ENCODE results near the gene CMSS1. TPM values are rescaled to one million over a fixed set of nuclear protein-coding genes. Genes with fewer than 3 reads are reported as not detected.

Gene CMSS1
- polyA plus RNA-seq, 1 donor from 2014 or later, result 22.7 TPM

- H3K27ac Mint-ChIP-seq, result no peak overlapping the region
- H3K4me1 Mint-ChIP-seq, result no peaks in the 10 kb centered on the region
- peaks cover 25% of the 10 kb centered on the region for H3K36me3 Mint-ChIP-seq
- no peaks in the 10 kb centered on the region for H3K27me3 Mint-ChIP-seq
- H3K9me3 Mint-ChIP-seq, result peaks cover 6 to 10% (median 7%) of the 10 kb centered on the region in 3 donors
- no peak overlapping the region for H3K4me3 Mint-ChIP-seq
Observed at GRCh38 chr3:100157685-100158084, 340.0 kb downstream of the CMSS1 start.

GRCh38 chr3:100158918-100159330, 341.3 kb downstream of the CMSS1 start:
- Mint-ChIP-seq H3K36me3 (peaks cover 24% of the 10 kb centered on the region), H3K27ac (no peak overlapping the region), H3K9me3 (peaks cover 6 to 10% (median 7%) of the 10 kb centered on the region in 3 donors), H3K4me3 (no peak overlapping the region), H3K4me1 (no peaks in the 10 kb centered on the region), H3K27me3 (no peaks in the 10 kb centered on the region)

- peak overlapping the region in 1 of 3 donors; percentile 14 for H3K27ac Mint-ChIP-seq
- H3K27me3 Mint-ChIP-seq, result no peaks in the 10 kb centered on the region
- no peak overlapping the region for H3K4me3 Mint-ChIP-seq
- peaks cover 6 to 10% (median 7%) of the 10 kb centered on the region in 3 donors for H3K9me3 Mint-ChIP-seq
- peaks cover 24% of the 10 kb centered on the region for H3K36me3 Mint-ChIP-seq
- no peaks in the 10 kb centered on the region for H3K4me1 Mint-ChIP-seq
Observed at GRCh38 chr3:100159331-100160153, 341.9 kb downstream of the CMSS1 start.

- Mint-ChIP-seq H3K4me1 (no peaks in the 10 kb centered on the region), H3K9me3 (peaks cover 2 to 3% (median 3%) of the 10 kb centered on the region in 3 donors), H3K27me3 (no peaks in the 10 kb centered on the region), H3K27ac (no peak overlapping the region), H3K4me3 (no peak overlapping the region), H3K36me3 (peaks cover 17% of the 10 kb centered on the region)
Observed at GRCh38 chr3:100160521-100160920, 342.9 kb downstream of the CMSS1 start.

GRCh38 chr3:100163787-100164186, 346.1 kb downstream of the CMSS1 start:
- Mint-ChIP-seq H3K27ac (no peak overlapping the region), H3K4me3 (no peak overlapping the region), H3K9me3 (no peaks in the 10 kb centered on the region), H3K36me3 (peaks cover 7% of the 10 kb centered on the region), H3K4me1 (no peaks in the 10 kb centered on the region), H3K27me3 (no peaks in the 10 kb centered on the region)

GRCh38 chr3:100164743-100165142, 347.1 kb downstream of the CMSS1 start:
- Mint-ChIP-seq H3K4me1 (no peaks in the 10 kb centered on the region), H3K36me3 (peaks cover 8% of the 10 kb centered on the region), H3K27me3 (no peaks in the 10 kb centered on the region), H3K9me3 (no peaks in the 10 kb centered on the region), H3K27ac (no peak overlapping the region), H3K4me3 (no peak overlapping the region)

- no peaks in the 10 kb centered on the region for H3K27me3 Mint-ChIP-seq
- no peak overlapping the region for H3K27ac Mint-ChIP-seq
- H3K9me3 Mint-ChIP-seq, result no peaks in the 10 kb centered on the region
- H3K4me1 Mint-ChIP-seq, result no peaks in the 10 kb centered on the region
- H3K36me3 Mint-ChIP-seq, result peaks cover 7% of the 10 kb centered on the region
- H3K4me3 Mint-ChIP-seq, result no peak overlapping the region
Observed at GRCh38 chr3:100165926-100166550, 348.4 kb downstream of the CMSS1 start.

GRCh38 chr3:100169201-100169920, 351.7 kb downstream of the CMSS1 start:
- no peaks in the 10 kb centered on the region for H3K4me1 Mint-ChIP-seq
- no peaks in the 10 kb centered on the region for H3K9me3 Mint-ChIP-seq
- H3K4me3 Mint-ChIP-seq, result no peak overlapping the region
- no peak overlapping the region for H3K27ac Mint-ChIP-seq
- H3K27me3 Mint-ChIP-seq, result no peaks in the 10 kb centered on the region
- peaks cover 14% of the 10 kb centered on the region for H3K36me3 Mint-ChIP-seq

- Mint-ChIP-seq H3K9me3 (no peaks in the 10 kb centered on the region), H3K4me1 (no peaks in the 10 kb centered on the region), H3K27me3 (no peaks in the 10 kb centered on the region), H3K4me3 (no peak overlapping the region), H3K27ac (no peak overlapping the region), H3K36me3 (peaks cover 19% of the 10 kb centered on the region)
Observed at GRCh38 chr3:100170486-100170885, 352.8 kb downstream of the CMSS1 start.

- Mint-ChIP-seq H3K4me1 (no peaks in the 10 kb centered on the region), H3K9me3 (peaks cover 0 to 3% (median 1%) of the 10 kb centered on the region in 3 donors), H3K27me3 (no peaks in the 10 kb centered on the region), H3K36me3 (peaks cover 19% of the 10 kb centered on the region), H3K4me3 (no peak overlapping the region), H3K27ac (no peak overlapping the region)
Observed at GRCh38 chr3:100171211-100171914, 353.7 kb downstream of the CMSS1 start.

GRCh38 chr3:100173961-100174360, 356.3 kb downstream of the CMSS1 start:
- H3K27me3 Mint-ChIP-seq, result no peaks in the 10 kb centered on the region
- peaks cover 27% of the 10 kb centered on the region for H3K36me3 Mint-ChIP-seq
- peaks cover 7 to 14% (median 11%) of the 10 kb centered on the region in 3 donors for H3K9me3 Mint-ChIP-seq
- no peaks in the 10 kb centered on the region for H3K4me1 Mint-ChIP-seq
- H3K4me3 Mint-ChIP-seq, result no peak overlapping the region
- no peak overlapping the region for H3K27ac Mint-ChIP-seq

- Mint-ChIP-seq H3K27me3 (no peaks in the 10 kb centered on the region), H3K4me3 (no peak overlapping the region), H3K36me3 (peaks cover 34% of the 10 kb centered on the region), H3K27ac (peak overlapping the region in 1 of 3 donors; percentile 92), H3K9me3 (peaks cover 13 to 24% (median 19%) of the 10 kb centered on the region in 3 donors), H3K4me1 (no peaks in the 10 kb centered on the region)
Observed at GRCh38 chr3:100175637-100176280, 358.1 kb downstream of the CMSS1 start.

- H3K27me3 Mint-ChIP-seq, result no peaks in the 10 kb centered on the region
- H3K9me3 Mint-ChIP-seq, result peaks cover 13 to 27% (median 23%) of the 10 kb centered on the region in 3 donors
- H3K4me3 Mint-ChIP-seq, result peak overlapping the region in 2 of 4 donors; percentile 25 to 39
- H3K36me3 Mint-ChIP-seq, result peaks cover 29% of the 10 kb centered on the region
- H3K4me1 Mint-ChIP-seq, result peaks cover 0 to 1% (median 0%) of the 10 kb centered on the region in 3 donors
- peak overlapping the region in 1 of 3 donors; percentile 88 for H3K27ac Mint-ChIP-seq
Observed at GRCh38 chr3:100179692-100180349, 362.2 kb downstream of the CMSS1 start.

Measured in IgD-negative memory B cell (primary cell).